Chondrocyte (in vitro differentiated cells): ENCODE measurements around the gene PPCDC. TPM values are rescaled to one million over a fixed set of nuclear protein-coding genes. Genes with fewer than 3 reads are reported as not detected.

Experiments
- DNase-seq: peaks from one replicate; pipeline ENCODE4 v3.0.0; 2021; ENCODE audit warnings: mixed read lengths, low spot score
- H3K27ac Mint-ChIP-seq: one replicate; pipeline ENCODE4 v1.8.0; 2021; ENCODE audit warnings: mild to moderate bottlenecking, moderate library complexity, mixed read lengths; ENCODE audit not compliant: unreplicated experiment
- H3K27me3 Mint-ChIP-seq: 2 replicates; pipeline ENCODE4 v1.8.0; 2021; ENCODE audit warnings: low read depth, mixed read lengths
- H3K36me3 Mint-ChIP-seq: 2 replicates; pipeline ENCODE4 v1.8.0; 2021; ENCODE audit warnings: low read depth, mixed read lengths
- H3K4me1 Mint-ChIP-seq: 2 replicates; pipeline ENCODE4 v1.8.0; 2021; ENCODE audit warnings: low read depth, mild to moderate bottlenecking, mixed read lengths
- H3K4me3 Mint-ChIP-seq: one replicate; pipeline ENCODE4 v1.8.0; 2021; ENCODE audit warnings: mild to moderate bottlenecking, moderate library complexity, mixed read lengths; ENCODE audit not compliant: unreplicated experiment
- H3K9me3 Mint-ChIP-seq: 2 replicates; pipeline ENCODE4 v1.8.0; 2021; ENCODE audit warnings: low read depth, mixed read lengths
- total RNA-seq: library from RNA; stranded (reverse); gene quantifications from 3 replicates; pipeline ENCODE4 v1.2.1, GENCODE V29; 2021
- TF ChIP-seq, protein P1 (sequence below): fragments of 200-600 bp; sonication (generic); IDR thresholded peaks from 2 replicates; pipeline ENCODE4 v1.5.0; 2021; ENCODE audit warnings: antibody characterized with exemption, mild to moderate bottlenecking, moderate library complexity

PPCDC gene
- total RNA-seq, 1 donor from 2014 or later: 7.3 TPM

GRCh38 chr15:75095594-75095993, 72.2 kb downstream of the PPCDC start:
- H3K4me1 Mint-ChIP-seq: no peaks in the 10 kb centered on the region

GRCh38 chr15:75097939-75098338, 74.5 kb downstream of the PPCDC start:
- TF ChIP-seq, protein P1, sequence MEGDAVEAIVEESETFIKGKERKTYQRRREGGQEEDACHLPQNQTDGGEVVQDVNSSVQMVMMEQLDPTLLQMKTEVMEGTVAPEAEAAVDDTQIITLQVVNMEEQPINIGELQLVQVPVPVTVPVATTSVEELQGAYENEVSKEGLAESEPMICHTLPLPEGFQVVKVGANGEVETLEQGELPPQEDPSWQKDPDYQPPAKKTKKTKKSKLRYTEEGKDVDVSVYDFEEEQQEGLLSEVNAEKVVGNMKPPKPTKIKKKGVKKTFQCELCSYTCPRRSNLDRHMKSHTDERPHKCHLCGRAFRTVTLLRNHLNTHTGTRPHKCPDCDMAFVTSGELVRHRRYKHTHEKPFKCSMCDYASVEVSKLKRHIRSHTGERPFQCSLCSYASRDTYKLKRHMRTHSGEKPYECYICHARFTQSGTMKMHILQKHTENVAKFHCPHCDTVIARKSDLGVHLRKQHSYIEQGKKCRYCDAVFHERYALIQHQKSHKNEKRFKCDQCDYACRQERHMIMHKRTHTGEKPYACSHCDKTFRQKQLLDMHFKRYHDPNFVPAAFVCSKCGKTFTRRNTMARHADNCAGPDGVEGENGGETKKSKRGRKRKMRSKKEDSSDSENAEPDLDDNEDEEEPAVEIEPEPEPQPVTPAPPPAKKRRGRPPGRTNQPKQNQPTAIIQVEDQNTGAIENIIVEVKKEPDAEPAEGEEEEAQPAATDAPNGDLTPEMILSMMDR: no peak
- Mint-ChIP-seq H3K4me1 (no peaks in the 10 kb centered on the region), H3K9me3 (no peaks in the 10 kb centered on the region), H3K4me3 (no peak overlapping the region), H3K27me3 (no peaks in the 10 kb centered on the region), H3K36me3 (peaks cover 2% of the 10 kb centered on the region), H3K27ac (no peak overlapping the region)
- peak; percentile 70 for DNase-seq

More at GRCh38 chr15:75095594-75095993, 72.2 kb downstream of the PPCDC start:
- Mint-ChIP-seq H3K9me3 (no peaks in the 10 kb centered on the region), H3K36me3 (peaks cover 2% of the 10 kb centered on the region), H3K27ac (no peak overlapping the region), H3K27me3 (no peaks in the 10 kb centered on the region), H3K4me3 (no peak overlapping the region)
- no peak for DNase-seq
- TF ChIP-seq, protein P1: no peak

GRCh38 chr15:75098404-75098803, 75.0 kb downstream of the PPCDC start:
- Mint-ChIP-seq H3K27me3 (no peaks in the 10 kb centered on the region), H3K4me1 (no peaks in the 10 kb centered on the region), H3K9me3 (no peaks in the 10 kb centered on the region), H3K4me3 (no peak overlapping the region), H3K27ac (no peak overlapping the region), H3K36me3 (peaks cover 3% of the 10 kb centered on the region)
- TF ChIP-seq, protein P1: no peak
- no peak for DNase-seq

Other genes starting within 250 kb of the PPCDC start
- 39.9 to 47.4 TPM (median 41.5 TPM) in 3 replicates for gene CSK, start 241.5 kb upstream of the PPCDC start, total RNA-seq
- 0.82 TPM in 1 of 3 replicates, not detected in the others for gene LMAN1L, start 210.8 kb upstream of the PPCDC start, total RNA-seq
- not detected in 3 replicates for gene CPLX3, start 197.0 kb upstream of the PPCDC start, total RNA-seq
- 24.3 to 29.0 TPM (median 24.5 TPM) in 3 replicates for gene ULK3, start 180.4 kb upstream of the PPCDC start, total RNA-seq
- 67.4 to 75.5 TPM (median 67.9 TPM) in 3 replicates for gene SCAMP2, start 150.2 kb upstream of the PPCDC start, total RNA-seq
- 27.6 to 29.2 TPM (median 28.2 TPM) in 3 replicates for gene MPI, start 133.5 kb upstream of the PPCDC start, total RNA-seq
- gene FAM219B, start 116.7 kb upstream of the PPCDC start, total RNA-seq: 78.0 to 97.6 TPM (median 89.9 TPM) in 3 replicates
- gene COX5A, start 85.5 kb upstream of the PPCDC start, total RNA-seq: 126 to 133 TPM (median 131 TPM) in 3 replicates
- 12.2 to 17.8 TPM (median 17.7 TPM) in 3 replicates for gene RPP25, start 66.8 kb upstream of the PPCDC start, total RNA-seq
- 20.6 to 29.3 TPM (median 22.4 TPM) in 3 replicates for gene SCAMP5, start 28.0 kb upstream of the PPCDC start, total RNA-seq
- 12.2 to 33.4 TPM (median 32.9 TPM) in 3 replicates for gene C15orf39, start 178.3 kb downstream of the PPCDC start, total RNA-seq
- not detected in 3 replicates for gene GOLGA6C, start 234.7 kb downstream of the PPCDC start, total RNA-seq